GM15510 (cell line): ENCODE results near the gene RPS24.
A peak's percentile ranks its signal among the peaks of the same experiment; 100 is the strongest.

Experiments
- POLR2A ChIP-seq: IDR thresholded peaks from 3 replicates; pipeline ENCODE4 v1.6.1; 2011; ENCODE audit warnings: borderline replicate concordance; ENCODE audit not compliant: insufficient read length; ENCODE audit errors: extremely low read depth

RPS24 gene

DNA sequence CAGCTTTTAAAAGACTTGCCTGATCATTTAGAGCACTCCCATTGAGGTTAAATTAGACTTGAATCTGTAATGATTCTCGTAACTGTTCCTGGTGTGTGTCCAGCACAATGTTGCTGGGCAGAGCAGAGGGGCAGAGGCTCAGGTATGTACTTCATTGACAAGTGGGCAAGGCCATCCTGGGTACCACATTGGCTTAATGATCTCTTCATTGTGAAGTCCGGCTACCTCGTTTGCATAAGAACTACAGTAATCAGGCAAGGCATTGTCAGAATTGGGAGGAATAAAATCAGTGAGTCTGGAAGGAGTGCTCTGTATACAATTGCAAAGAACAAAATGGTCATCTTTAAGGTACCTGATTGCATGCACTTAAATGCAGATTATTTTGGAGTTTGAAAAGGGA, 6.1 kb downstream of the RPS24 start:
- no peak for TF ChIP-seq POLR2A

DNA sequence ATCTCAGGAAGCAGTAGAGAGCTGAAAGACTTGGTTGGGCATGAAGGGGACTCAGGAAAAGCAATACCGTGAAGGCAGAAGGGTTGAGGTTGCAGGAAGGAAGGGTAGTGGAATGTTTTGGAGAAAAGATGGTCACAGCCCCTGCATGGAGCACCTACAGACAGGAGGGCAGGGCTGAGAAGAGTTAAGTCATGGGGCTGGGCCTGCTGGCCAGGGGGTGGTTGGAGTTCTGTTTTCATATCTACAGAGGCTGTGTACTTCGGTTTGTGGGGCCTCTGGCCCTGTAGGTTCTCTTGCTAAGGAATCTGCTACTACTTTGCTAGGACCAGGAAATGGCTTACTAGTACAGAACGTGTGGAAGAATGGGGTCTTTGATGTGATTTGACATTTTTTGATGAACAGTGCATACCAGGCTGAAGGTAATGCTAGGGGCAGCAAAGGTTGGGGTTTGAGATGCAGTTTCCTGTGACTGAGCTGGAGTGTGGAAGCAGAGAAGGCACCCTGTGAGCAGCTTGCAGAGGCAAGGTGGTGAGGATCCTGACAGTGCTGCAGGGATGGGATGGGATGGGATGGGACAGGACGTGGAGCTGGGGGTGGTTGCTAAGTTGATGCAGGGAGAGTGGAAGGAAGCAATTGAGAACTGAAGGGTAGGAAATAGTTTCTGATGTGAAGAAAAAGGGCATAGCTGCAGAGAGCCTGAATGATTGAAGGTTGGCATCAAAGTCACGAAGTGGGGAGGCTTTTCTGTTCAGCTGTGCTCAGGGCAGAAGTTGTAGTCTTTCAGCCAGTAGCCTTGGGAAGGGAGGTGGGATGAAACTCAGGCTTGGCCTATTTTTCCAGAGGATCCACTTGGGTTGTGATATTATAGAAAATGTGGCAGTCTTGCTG, 7.8 kb downstream of the RPS24 start:
- TF ChIP-seq POLR2A, result peak; percentile 10

DNA sequence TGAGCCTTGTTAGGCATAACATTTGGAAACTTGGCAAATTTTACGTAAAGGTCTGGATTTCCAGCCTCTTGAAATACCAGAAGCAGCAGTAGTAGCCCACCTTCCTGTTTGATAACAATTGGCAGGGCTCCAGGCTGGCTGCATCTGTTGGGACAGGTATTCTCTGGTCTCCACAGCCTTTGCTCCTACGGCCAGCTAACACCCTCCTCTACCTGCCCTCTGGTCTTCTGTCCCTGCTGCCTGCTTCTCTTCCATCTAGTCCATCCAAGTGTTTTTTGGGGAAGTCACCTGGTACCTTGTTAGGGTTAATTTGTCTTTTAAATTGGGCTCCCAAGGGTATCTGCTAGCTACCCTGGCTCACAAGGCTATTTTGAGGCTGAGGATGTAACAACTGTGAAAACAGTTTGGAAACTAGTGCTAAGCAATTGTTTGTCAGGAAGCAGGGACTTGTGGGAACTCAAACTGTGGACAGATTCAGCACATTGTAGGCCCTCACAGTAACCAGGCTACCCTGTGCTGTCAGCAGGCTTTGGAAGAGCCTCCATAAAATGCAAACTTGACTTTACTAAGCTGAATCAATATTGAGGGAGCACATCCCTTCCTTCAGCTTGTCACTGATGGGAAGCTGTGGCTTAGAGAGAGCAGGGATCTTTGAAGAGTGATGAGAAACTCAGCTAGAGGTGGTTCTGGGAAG, 8.5 kb downstream of the RPS24 start:
- no peak for TF ChIP-seq POLR2A

DNA sequence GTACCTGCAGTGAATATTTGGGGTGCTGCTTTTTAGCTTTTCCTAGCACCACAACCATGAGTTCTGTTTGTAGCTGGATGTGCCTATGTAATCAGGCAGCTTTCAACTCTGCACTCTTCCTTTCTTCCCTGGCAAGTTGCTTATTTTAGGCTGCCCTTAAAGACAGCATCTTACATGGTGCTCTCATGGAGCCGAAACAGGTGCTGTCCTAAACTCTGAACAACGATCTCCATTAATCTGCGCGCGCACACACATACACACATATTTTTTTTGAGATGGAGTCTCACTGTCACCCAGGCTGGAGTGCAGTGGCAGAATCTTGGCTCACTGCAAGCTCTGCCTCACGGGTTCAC, 9.1 kb downstream of the RPS24 start:
- TF ChIP-seq POLR2A, result no peak

DNA sequence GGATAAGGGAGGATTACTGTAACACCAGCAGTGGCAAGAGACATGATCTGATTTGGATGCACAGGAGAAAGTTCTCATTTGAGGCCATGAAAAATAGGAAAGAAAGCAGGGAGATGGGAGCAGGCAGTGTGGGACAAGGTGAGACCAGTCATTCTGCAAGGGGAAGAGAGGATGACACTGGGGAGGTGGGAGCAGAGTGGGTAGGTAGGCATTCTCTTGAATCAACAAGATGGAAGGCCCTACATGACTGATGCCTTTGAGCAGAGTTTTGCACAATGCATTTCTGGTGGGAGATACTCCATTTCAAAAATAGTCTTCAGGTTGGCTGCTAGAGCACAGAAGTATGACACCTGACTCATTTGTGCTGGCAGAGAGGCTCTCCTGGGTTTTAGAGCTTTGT, 10.5 kb downstream of the RPS24 start:
- no peak for TF ChIP-seq POLR2A

DNA sequence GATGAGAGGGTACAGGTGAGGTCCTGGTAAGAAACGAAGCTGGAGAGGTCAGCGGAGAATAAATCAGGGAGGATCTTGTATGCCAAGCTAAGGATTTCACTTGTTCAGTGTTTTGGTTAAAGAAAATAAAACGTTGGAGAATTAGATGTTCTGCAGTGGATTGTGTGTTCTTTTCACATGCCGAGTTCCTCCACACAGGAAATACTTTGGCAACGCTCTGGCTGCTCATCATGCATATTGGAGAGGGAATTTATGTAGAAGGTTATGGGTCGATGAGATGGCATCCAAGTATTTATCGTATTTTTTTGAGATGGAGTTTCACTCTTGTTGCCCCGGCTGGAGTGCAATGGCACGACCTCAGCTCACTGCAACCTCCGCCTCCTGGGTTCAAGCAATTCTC, 11.0 kb downstream of the RPS24 start:
- TF ChIP-seq POLR2A, result no peak

DNA sequence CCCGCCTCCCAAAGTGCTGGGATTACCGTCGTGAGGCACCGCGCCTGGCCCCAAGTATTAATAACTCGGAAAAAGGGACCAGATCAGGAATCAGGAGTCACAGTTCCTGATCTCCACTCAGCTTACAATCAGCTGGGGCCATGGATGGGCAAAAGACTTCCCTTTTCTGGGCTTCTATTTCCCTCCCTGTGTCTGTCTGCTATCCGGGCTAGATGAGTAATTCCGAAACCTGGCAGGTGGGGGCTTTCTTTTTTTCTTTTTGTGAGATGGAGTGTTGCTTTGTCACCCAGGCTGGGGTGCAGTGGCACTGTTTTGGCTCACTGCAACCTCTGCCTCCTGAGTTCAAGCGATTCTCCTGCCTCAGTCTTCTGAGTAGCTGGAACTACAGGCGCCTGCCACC, 11.6 kb downstream of the RPS24 start:
- TF ChIP-seq POLR2A, result no peak

DNA sequence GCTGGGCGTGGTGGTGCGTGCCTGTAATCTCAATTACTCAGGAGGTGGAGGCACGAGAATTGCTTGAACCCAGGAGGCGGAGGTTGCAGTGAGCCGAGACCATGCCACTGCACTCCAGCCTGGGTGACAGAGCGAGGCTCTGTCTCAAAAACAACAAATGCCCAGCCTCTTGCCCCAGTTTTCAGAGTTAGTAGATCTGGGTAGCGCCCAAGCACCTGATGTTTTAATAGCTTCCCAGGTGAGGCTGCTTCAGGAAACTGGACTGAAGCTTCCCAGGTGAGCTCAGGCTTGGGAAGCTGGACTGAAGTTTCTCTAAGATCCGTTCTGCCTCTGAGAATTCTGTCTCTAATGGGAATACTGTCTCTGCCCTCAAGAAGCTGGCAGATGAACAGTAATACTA, 12.2 kb downstream of the RPS24 start:
- no peak for TF ChIP-seq POLR2A

DNA sequence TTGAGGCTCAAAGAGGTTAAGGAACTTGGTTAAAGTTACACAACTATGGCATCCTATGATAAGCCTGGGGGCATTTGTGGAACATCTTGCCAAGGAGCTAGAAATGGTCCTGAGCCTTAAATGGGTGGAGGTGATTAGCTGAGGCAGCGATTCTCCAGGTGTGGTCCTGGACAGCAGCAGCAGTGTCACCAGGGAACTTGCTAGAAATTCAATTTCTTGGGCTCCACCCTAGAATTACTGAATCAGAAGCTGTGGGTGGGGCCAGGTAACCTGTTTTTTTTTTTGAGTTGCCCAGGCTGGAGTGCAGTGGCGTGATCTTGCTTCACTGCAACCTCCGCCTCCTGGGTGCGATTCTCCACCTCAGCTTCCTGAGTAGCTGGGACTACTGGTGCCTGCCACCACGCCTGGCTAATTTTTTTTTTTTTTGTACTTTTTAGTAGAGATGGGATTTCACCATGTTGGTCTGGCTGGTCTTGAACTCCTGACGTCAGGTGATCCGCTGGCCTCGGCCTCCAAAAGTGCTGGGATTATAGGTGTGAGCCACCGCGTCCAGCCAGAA, 13.1 kb downstream of the RPS24 start:
- TF ChIP-seq POLR2A, result no peak

DNA sequence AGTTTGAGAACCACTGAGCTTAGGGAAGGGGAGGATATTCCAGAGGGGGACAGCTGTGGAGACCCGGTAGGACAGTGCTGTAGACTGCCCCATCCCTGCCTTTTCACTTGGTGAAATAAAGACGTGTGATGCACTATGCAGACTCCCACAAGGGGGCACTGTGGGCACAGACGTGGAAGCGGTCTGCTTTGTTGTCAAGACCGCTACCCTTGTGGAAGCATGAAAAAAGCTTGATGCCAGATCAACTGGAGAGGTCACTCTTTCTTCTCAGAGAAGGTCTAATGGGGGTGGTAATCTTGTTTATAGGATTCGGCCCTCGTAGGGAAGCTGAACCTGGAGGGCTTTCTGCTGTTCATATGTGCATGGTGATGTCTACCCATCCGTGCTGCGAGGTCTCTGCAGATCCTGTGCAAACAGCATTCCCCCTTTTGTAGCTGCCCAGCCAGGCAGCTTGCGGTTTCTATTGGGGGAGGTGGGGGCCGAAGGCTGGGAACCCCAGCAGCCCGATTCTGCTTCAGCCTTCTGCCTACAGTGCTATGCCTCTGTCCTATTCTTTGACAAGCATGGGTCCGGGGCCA, 13.7 kb downstream of the RPS24 start:
- no peak for TF ChIP-seq POLR2A

DNA sequence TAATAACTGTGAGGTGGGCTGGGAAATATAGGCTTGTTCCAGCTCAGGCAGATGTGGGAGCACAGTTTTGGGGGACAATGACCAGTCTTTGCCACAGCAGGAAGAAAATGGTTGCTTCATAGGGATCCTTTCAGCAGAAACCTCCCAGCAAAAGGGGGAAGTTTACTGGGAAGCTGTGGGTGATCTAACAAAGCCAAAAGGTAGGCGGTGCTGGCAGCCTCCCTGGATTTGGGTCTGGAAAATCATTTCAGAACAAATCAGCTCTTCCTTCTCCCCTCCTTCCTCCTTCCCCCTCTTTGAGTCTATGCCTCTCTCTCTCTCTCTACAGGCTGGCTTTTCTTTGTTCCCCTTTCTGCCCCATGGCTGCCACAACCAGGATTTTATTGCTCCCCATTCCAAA, 16.2 kb downstream of the RPS24 start:
- TF ChIP-seq POLR2A, result no peak

DNA sequence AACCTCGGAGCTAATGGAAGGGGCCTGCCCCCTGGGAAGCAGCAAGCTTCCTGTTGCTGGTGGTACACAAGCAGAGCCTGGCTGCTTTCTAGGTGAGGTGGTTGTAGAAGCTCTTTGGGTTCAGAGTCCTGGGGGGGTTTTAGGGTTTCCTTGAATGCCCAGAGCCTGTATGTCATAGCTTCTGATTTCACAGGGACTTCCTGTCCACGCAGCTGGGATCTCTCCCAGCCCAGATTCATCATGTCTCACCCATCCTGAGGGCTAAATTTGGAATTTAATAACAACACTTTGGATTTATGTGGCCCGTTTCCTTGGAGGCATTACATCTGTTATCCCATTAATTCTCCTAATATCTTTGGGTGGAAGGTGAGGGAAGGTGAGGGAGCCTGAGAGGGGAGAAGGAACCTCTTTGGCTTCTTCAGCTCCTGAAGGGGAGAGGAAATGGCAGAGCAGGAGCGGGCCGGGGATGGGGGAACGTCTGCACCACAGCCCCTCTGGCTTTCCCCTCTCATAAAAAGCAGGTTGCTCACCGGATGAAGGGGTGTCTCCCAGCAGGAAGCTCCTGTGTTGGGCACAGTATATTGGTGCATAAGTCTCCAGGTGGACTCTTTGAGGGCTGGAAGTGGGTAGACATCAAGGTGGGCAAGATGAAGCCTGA, 19.7 kb downstream of the RPS24 start:
- TF ChIP-seq POLR2A, result no peak

DNA sequence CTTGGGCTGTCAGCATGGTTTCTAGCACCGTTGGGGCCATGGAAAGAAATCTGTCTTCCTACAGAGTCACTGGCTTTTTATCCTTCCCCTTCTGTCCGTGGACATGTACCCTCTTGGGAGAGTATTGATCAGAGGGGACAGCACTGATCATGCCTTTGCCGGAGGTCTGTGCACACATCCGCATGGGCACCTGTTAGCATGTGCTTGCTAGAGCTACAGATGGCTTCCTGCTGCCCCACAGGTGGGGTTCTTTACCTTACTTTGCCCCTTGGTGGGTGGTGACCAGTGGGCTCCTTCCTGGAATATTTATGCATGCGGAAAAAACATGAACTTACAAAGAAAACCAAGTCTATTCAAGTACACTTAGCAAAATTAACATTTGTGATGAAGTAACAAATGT, 24.9 kb downstream of the RPS24 start:
- TF ChIP-seq POLR2A, result no peak

DNA sequence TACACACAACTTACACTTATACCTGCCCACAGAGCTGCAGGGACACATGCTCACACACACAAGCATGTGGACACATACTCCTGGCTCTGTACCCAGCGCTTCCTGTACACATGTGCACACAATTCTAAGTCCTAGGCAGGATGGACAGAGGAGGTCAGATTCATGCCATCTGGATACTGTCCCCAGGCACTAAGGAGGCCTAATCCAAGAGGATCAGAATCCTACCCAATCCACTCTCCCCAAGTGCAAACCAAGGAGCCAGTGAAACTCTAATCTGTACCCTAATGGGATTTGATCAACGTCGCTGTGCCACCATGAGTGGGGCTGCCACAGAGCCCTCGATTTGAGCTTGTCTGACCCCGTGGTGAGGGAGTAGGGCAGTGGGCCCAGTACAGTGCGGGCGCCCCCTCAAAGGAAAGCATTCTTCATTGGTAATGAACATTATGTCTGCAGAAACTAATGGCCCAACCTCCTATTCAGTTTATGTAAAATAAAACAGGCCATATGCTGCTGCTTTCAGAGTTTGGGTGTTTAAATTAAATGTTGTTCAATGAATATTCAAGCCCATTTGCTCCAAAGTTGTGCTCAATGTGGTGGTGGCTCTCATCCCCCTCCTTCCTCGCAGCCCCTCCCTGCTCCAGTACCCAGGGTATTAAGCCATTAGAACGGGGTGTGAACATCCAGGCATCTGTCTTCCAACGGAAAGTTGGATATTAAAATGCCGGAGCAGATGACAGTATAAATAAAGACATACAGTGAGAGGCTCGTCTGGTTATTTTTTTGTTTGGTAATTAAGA, 26.4 kb downstream of the RPS24 start:
- TF ChIP-seq POLR2A, result no peak

DNA sequence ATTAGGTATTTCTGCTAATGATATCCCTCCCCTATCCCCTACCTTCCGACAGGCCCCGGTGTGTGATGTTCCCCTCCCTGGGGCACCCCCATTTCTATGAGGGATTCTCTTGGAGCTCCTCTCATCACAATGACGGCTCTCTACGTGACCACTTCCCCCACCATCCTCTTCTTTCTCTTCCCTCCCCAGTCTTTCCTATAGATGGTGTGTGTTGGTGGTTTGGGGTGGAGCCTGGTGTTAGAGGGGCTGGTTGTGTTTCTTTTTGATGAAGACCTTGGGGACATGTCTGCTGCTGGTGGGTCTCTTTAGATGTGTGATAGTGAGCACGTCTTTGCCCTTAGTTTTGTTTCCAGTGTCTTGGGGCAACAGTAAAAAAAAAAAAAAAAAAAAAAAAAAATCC, 28.6 kb downstream of the RPS24 start:
- no peak for TF ChIP-seq POLR2A

DNA sequence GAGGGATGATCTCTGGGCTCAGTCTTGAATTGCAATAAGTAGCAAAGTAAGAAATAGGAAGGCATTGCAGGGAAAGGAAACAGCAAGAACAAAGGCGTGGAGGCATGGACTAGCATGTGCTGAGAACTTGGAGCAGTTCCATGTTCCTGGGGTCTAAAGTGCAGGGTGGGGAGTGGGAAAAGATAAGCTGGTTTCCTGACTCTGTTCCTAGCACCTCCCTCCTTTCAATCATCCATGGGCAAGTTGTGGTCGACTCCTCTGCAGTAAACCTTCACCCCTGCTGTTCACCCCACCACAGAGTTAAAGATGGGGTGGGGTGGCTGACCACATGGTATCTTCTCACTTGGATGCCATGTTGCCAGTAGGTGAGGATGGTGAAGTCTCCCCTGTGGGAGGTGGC, 29.6 kb downstream of the RPS24 start:
- no peak for TF ChIP-seq POLR2A
